Retinal pigment epithelial cell (primary cell): ENCODE measurements around the gene ADARB2.

ENCODE experiments used
- DNase-seq: peaks from one replicate; pipeline ENCODE4 v3.0.0-alpha.2; 2010; ENCODE audit warnings: low read depth
- H3K4me3 ChIP-seq: 2 replicates; pipeline ENCODE4 v1.5.1; 2011; ENCODE audit warnings: mild to moderate bottlenecking, low read length, control low read depth, moderate library complexity
- TF ChIP-seq, protein P1 (sequence below): conservative IDR thresholded peaks from 2 replicates; pipeline ENCODE4 v1.5.1; 2011; ENCODE audit warnings: low read depth, low read length, control low read depth, inconsistent platforms

Gene ADARB2

DNA sequence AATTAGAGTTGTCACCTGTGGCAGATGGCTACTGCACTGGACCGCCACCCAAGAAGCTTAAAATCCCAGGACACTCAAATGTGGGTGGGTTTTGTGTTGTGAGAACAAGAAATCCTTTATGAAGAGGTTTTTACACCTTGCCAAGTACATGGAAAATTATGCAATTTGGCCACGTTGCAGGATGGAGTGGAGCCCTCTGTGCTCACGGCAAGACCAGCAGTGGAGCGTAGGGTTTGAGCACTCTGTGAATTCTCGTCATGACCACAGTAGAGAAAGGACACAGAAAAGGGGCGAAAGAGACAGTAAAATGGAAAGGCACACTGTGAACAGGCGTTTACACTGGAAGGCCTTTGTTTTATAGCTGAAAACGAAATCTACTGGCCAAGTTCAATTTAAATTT is 222.6 kb downstream of the ADARB2 start:
- no peak overlapping the region for H3K4me3 ChIP-seq
- TF ChIP-seq, protein P1, sequence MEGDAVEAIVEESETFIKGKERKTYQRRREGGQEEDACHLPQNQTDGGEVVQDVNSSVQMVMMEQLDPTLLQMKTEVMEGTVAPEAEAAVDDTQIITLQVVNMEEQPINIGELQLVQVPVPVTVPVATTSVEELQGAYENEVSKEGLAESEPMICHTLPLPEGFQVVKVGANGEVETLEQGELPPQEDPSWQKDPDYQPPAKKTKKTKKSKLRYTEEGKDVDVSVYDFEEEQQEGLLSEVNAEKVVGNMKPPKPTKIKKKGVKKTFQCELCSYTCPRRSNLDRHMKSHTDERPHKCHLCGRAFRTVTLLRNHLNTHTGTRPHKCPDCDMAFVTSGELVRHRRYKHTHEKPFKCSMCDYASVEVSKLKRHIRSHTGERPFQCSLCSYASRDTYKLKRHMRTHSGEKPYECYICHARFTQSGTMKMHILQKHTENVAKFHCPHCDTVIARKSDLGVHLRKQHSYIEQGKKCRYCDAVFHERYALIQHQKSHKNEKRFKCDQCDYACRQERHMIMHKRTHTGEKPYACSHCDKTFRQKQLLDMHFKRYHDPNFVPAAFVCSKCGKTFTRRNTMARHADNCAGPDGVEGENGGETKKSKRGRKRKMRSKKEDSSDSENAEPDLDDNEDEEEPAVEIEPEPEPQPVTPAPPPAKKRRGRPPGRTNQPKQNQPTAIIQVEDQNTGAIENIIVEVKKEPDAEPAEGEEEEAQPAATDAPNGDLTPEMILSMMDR, result no peak
- DNase-seq, result no peak

DNA sequence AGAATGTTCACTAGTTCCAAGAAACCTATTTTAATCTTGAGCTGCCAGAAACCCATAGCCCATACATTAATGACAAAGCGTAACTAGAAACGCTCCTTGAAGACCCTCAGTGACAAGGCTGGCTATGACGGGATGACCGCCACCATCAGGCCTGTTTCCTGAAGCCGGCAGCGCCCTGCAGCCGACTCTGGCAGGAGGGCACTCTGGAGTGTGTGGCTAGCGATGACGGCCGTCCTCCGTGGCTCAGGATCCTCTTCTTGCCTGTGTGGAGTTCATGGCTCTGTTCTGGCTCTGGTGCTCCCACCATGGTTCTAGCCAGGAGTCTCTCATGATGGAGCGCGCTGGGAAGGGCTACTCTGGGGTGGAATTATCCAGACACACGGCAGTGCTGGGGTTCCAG is 224.1 kb downstream of the ADARB2 start:
- no peak overlapping the region for H3K4me3 ChIP-seq
- DNase-seq, result no peak
- TF ChIP-seq, protein P1, result no peak

DNA sequence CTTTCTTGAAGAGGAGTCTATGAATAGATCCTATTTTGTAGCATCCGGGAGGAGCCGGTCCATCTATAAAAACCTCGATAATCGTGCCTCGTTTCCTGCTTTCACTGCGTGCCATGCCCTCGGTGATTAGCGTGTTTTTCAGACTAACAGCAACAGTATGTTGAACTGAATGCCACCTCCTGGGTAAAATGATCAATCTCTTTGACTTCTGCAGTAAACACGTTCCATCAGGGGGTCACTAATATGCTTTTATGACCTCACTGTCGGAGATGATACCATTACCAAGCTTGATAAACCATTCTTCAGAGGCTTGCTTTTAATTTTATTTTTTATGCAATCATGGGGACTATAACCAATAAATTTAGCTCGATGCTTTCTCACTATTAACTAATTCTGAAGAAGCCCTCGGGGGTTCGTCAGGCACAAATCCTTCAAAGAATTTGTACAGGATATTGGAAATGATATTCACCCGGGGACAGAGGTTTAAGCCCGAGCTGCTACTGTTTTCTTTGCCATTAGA is 228.3 kb downstream of the ADARB2 start:
- TF ChIP-seq, protein P1, result no peak
- H3K4me3 ChIP-seq, result no peak overlapping the region
- no peak for DNase-seq

DNA sequence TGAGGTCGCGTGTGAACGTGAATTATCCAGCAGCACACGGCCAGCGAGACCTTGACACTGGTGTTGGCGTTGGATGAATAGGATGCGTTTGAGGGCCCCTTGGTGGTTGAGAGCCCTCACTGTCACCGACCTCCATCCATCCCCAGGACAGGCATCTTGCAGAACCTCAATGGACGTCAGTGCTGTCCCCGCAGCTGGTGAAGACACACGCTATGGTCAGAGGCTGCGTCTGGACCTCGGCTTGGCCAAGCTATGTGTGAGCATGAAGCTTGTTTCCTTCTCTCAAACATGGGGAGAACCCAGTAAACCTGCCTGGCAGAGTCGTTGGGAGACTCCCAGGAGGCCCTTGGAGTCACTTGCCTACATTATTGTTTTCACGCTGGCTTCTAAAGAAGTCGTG is 229.2 kb downstream of the ADARB2 start:
- TF ChIP-seq, protein P1, result no peak
- no peak overlapping the region for H3K4me3 ChIP-seq
- no peak for DNase-seq

DNA sequence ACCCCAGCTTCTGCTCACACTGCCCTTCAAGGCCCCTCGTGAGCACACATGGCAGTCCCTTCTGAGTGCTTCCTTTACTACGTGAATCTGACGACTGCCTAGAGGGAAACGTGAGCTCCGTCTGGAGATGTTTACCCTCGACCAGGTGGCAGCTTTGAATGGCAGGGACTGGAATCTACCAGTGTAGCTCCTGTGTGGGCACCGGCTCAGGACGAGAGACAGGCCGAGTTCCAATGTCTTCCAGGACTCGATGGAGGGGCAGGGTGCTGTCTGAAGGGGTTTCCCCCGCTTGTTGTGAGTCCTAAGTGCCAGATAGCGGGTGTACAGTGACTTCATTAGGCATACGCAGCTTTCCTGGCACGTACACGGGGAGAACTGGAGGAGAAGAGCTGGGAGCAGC is 229.9 kb downstream of the ADARB2 start:
- no peak overlapping the region for H3K4me3 ChIP-seq
- no peak for DNase-seq
- TF ChIP-seq, protein P1, result no peak

DNA sequence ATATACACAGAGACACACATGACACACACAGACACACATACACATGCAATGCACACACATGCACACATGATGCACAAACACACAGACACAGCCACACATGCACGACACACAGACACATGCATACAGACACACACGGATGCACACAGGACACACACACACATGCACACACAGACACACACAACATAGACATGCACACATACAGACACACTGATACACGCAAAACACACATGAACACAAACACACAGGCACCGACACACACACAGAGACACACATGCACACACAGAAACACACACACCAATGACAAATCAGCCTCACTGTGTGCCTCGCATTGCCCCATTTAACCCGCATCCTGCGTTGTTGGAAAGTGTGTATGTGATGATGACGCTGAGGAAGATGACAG is 232.4 kb downstream of the ADARB2 start:
- no peak overlapping the region for H3K4me3 ChIP-seq
- TF ChIP-seq, protein P1, result no peak
- no peak for DNase-seq

DNA sequence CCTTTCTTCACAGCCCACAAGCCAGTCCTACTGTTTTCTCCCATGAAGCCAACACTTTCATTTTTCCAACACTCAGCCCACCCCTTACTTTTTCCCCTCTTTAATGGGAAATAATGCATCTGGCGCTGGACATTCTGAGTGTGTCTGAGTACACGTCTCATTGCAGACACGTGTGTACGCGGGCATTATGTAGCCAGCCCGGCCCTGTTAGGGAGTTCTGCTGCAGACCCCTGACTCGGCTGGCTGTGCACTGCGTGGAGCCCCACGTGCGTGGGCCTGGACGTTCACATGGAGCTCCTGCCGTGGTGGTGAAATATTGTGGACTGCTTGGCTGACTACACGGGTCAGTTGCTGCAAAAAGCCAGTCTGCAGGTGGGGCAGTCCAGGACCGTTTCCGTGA is 233.0 kb downstream of the ADARB2 start:
- H3K4me3 ChIP-seq, result no peak overlapping the region
- TF ChIP-seq, protein P1, result no peak
- DNase-seq, result no peak
